ENCODE data around the gene CCDC33. TPM values are rescaled to one million over a fixed set of nuclear protein-coding genes. Genes with fewer than 3 reads are reported as not detected.

CCDC33 gene
- total and polyA plus RNA-seq, 10 of the 15 experiments (the other 5 are each of a cell fraction or from before 2014, with no cell fraction given), result 0.57 to 5.8 (median 4.3) TPM

GRCh38 chr15:74382004-74382816, 146.1 kb downstream of the CCDC33 start (continued):
- TF ChIP-seq EGR1 (IDR thresholded peaks at IDR 0.05; ENCODE audit: borderline replicate concordance in 1 of 2, low read depth in 2 of 2, low read length in 2 of 2) (no peak), SRF (IDR thresholded peaks at IDR 0.05; ENCODE audit: low read depth in 2 of 2, low read length in 2 of 2) (no peak), SPI1 (IDR thresholded peaks at IDR 0.05; ENCODE audit: borderline replicate concordance, insufficient read depth, low read depth, low read length) (no peak), ZNF384 (IDR thresholded peaks at IDR 0.05; ENCODE audit: borderline replicate concordance, low read depth, low read length) (no peak), POU2F2 (IDR thresholded peaks at IDR 0.05; ENCODE audit: borderline replicate concordance, low read depth, low read length) (peak; percentile 68; the same call in 1 of the 3 replicates), HDAC6 (IDR thresholded peaks at IDR 0.05; ENCODE audit: unreplicated experiment) (no peak), FOS (IDR thresholded peaks at IDR 0.05; ENCODE audit: borderline replicate concordance, extremely low read depth, insufficient read length) (no peak), IKZF2 (IDR thresholded peaks at IDR 0.05) (peak; percentile 77 to 82), TARDBP (IDR thresholded peaks at IDR 0.05; ENCODE audit: borderline replicate concordance) (no peak), MXI1 (IDR thresholded peaks at IDR 0.05; ENCODE audit: low read depth, low read length) (no peak), ZZZ3 (IDR thresholded peaks at IDR 0.05; ENCODE audit: control insufficient read depth, insufficient read length, low read depth) (no peak), IRF4 (IDR thresholded peaks at IDR 0.05; ENCODE audit: low read depth, low read length) (0 out of 2 replicates have a peak, but pooled peaks have one; percentile 56), CREB1 (IDR thresholded peaks at IDR 0.05; ENCODE audit: low read depth) (no peak), MEF2B (IDR thresholded peaks at IDR 0.05; ENCODE audit: partially characterized antibody, poor library complexity, severe bottlenecking) (peak; percentile 53), NFXL1 (IDR thresholded peaks at IDR 0.05; ENCODE audit: borderline replicate concordance) (0 out of 2 replicates have a peak, but pooled peaks have one; percentile 12), YY1 (IDR thresholded peaks at IDR 0.05; ENCODE audit: low read depth, low read length) (peak; percentile 84), E4F1 (IDR thresholded peaks at IDR 0.05; ENCODE audit: borderline replicate concordance, partially characterized antibody) (no peak), DPF2 (IDR thresholded peaks at IDR 0.05) (peak; percentile 60), MYC (IDR thresholded peaks at IDR 0.05; ENCODE audit: insufficient read depth, insufficient read length, insufficient replicate concordance, low read length, severe bottlenecking) (no peak), NBN (IDR thresholded peaks at IDR 0.05) (0 out of 2 replicates have a peak, but pooled peaks have one; percentile 48), MTA3 (IDR thresholded peaks at IDR 0.05; ENCODE audit: borderline replicate concordance, low read length) (no peak), JUND (IDR thresholded peaks at IDR 0.05; ENCODE audit: low read depth, low read length) (no peak), CHD4 (IDR thresholded peaks at IDR 0.05) (no peak), HSF1 (IDR thresholded peaks at IDR 0.05; ENCODE audit: low read depth, low read length) (no peak), CHD1 (IDR thresholded peaks at IDR 0.05; ENCODE audit: low read depth, low read length) (no peak), TAF1 (IDR thresholded peaks at IDR 0.05; ENCODE audit: borderline replicate concordance, low read depth, low read length) (no peak), MYB (IDR thresholded peaks at IDR 0.05; ENCODE audit: borderline replicate concordance, low read depth, low read length) (no peak), RB1 (IDR thresholded peaks at IDR 0.05; ENCODE audit: borderline replicate concordance) (peak; percentile 64; the same call in 1 of the 2 replicates)

Data from GM12878 (cell line).